Left kidney (tissue), 2 donors: ENCODE results near the gene PRPF6. TPM values are rescaled to one million over a fixed set of nuclear protein-coding genes. Genes with fewer than 3 reads are reported as not detected.
A peak's percentile ranks its signal among the peaks of the same experiment; 100 is the strongest.
"Not testable (repeated sequence)": the region's sequence is repeated elsewhere in the genome, so short reads cannot be mapped to it uniquely, and the experiment has no call there.

Source experiments
- DNase-seq: peaks from one replicate; pipeline ENCODE4 v3.0.0-alpha.2; 2013
- polyA plus RNA-seq: library from polyadenylated mRNA; unstranded; fragments of 120-200 nt; gene quantifications from one replicate; pipeline ENCODE4 v1.2.1, GENCODE V29; 2013; ENCODE audit not compliant: insufficient read length

PRPF6 gene
- polyA plus RNA-seq, 1 donor, result 81.6 TPM

GRCh38 chr20:63973636-63974401 lies 7.1 kb upstream of the PRPF6 start:
- DNase-seq, result peak; percentile 88

GRCh38 chr20:63974402-63975200 lies 6.3 kb upstream of the PRPF6 start:
- no peak for DNase-seq

GRCh38 chr20:63976511-63976910 lies 4.4 kb upstream of the PRPF6 start:
- DNase-seq, result not testable (repeated sequence)

GRCh38 chr20:63976980-63977738 lies 3.8 kb upstream of the PRPF6 start:
- DNase-seq, result no peak

GRCh38 chr20:63977739-63978276 lies 3.1 kb upstream of the PRPF6 start:
- DNase-seq, result no peak

GRCh38 chr20:63978319-63979228 lies 2.4 kb upstream of the PRPF6 start:
- no peak for DNase-seq

- DNase-seq, result no peak
Observed at GRCh38 chr20:63979229-63979556, 1.7 kb upstream of the PRPF6 start.

GRCh38 chr20:63979557-63980316 lies 1.2 kb upstream of the PRPF6 start, which contains the start of gene SAMD10:
SAMD10 (minus strand) TSS chr20:63979642; CDS start chr20:63979467, 175 bp downstream.
- no peak for DNase-seq

GRCh38 chr20:63980317-63980805 lies 571 bp upstream of the PRPF6 start:
- DNase-seq, result no peak

GRCh38 chr20:63982937-63983336 lies 2.0 kb downstream of the PRPF6 start:
- no peak for DNase-seq

- no peak for DNase-seq
Observed at GRCh38 chr20:64000906-64001305, 20.0 kb downstream of the PRPF6 start.

- DNase-seq, result no peak
Observed at GRCh38 chr20:64001607-64002011, 20.7 kb downstream of the PRPF6 start.

- no peak for DNase-seq
Observed at GRCh38 chr20:64003960-64004725, 23.2 kb downstream of the PRPF6 start.

- DNase-seq, result no peak
Observed at GRCh38 chr20:64005394-64005793, 24.5 kb downstream of the PRPF6 start.

- DNase-seq, result no peak
Observed at GRCh38 chr20:64006490-64006889, 25.6 kb downstream of the PRPF6 start.

GRCh38 chr20:64006902-64007301 lies 26.0 kb downstream of the PRPF6 start:
- no peak for DNase-seq

GRCh38 chr20:64009811-64010387 lies 29.0 kb downstream of the PRPF6 start:
- no peak for DNase-seq

GRCh38 chr20:64010711-64011237 lies 29.8 kb downstream of the PRPF6 start:
- DNase-seq, result no peak

GRCh38 chr20:64011366-64011779 lies 30.4 kb downstream of the PRPF6 start:
- no peak for DNase-seq
